MCF 10A (cell line): ENCODE results near the gene SNX14. TPM values are rescaled to one million over a fixed set of nuclear protein-coding genes. Genes with fewer than 3 reads are reported as not detected.

Source experiments
- BruUV-seq: library from RNA; stranded (reverse); fragments of 400-500 nt; replicated peaks from 2 replicates; lab custom pipeline; 2021; lab: Mats Ljungman, UMichigan
- CTCF ChIA-PET: fragments of 300-600 bp; sonication (Branson Sonifier 250); formaldehyde crosslinking; extraction: SDS; loops from one replicate; lab custom pipeline; 2021; ENCODE audit warnings: antibody characterized with exemption, inconsistent platforms; lab: Yijun Ruan, JAX
- POLR2A ChIA-PET: fragments of 300-600, 350-650 bp; sonication (Branson Sonifier 250); formaldehyde crosslinking; extraction: SDS; loops from one replicate; lab custom pipeline; 2020; ENCODE audit warnings: antibody characterized with exemption, inconsistent platforms; lab: Yijun Ruan, JAX
- DNase-seq: peaks from one replicate; pipeline ENCODE4 v3.0.0-alpha.2; 2018; ENCODE audit not compliant: unreplicated experiment
- H3K27ac Mint-ChIP-seq: one replicate; pipeline ENCODE4 v1.8.0; 2022; ENCODE audit warnings: mild to moderate bottlenecking, low read depth, mixed read lengths; ENCODE audit not compliant: unreplicated experiment
- H3K27me3 Mint-ChIP-seq: one replicate; pipeline ENCODE4 v1.8.0; 2022; ENCODE audit warnings: mixed read lengths; ENCODE audit not compliant: insufficient read depth, unreplicated experiment
- H3K36me3 Mint-ChIP-seq: one replicate; pipeline ENCODE4 v1.8.0; 2022; ENCODE audit warnings: mild to moderate bottlenecking, moderate library complexity, mixed read lengths; ENCODE audit not compliant: insufficient read depth, unreplicated experiment
- H3K4me1 Mint-ChIP-seq: one replicate; pipeline ENCODE4 v1.8.0; 2022; ENCODE audit warnings: mixed read lengths; ENCODE audit not compliant: insufficient read depth, unreplicated experiment
- H3K4me3 Mint-ChIP-seq: one replicate; pipeline ENCODE4 v1.8.0; 2022; ENCODE audit warnings: mild to moderate bottlenecking, moderate library complexity, mixed read lengths; ENCODE audit not compliant: unreplicated experiment
- H3K9me3 Mint-ChIP-seq: one replicate; pipeline ENCODE4 v1.8.0; 2022; ENCODE audit warnings: mixed read lengths; ENCODE audit not compliant: unreplicated experiment
- CTCF ChIP-seq: fragments of 200-600 bp; IDR thresholded peaks from one replicate; pipeline ENCODE4 v1.8.0; 2022; ENCODE audit warnings: antibody characterized with exemption, mild to moderate bottlenecking; ENCODE audit not compliant: unreplicated experiment
- intact Hi-C: fragments of 100-400 bp; cut with micrococcal nuclease; formaldehyde crosslinking; loops from 2 replicates; pipeline ENCODE4 v1.14.1; 2022
- total RNA-seq: library from RNA; stranded (reverse); gene quantifications from 2 replicates; pipeline ENCODE4 v1.2.3, GENCODE V29; 2022

SNX14 gene
- total RNA-seq, 1 experiment from 2014 or later = 71.6 TPM

GRCh38 chr6:85464260-85464644 is 129.4 kb downstream of the SNX14 start:
- DNase-seq = peak; percentile 94
- intact Hi-C loops = loop anchor here (1.0 kb wide), 3 partner anchors 12 to 103 kb away; no protein-coding TSS in a partner anchor
- Mint-ChIP-seq H3K27me3 (no peaks in the 10 kb centered on the region), H3K4me1 (peaks cover 63% of the 10 kb centered on the region), H3K9me3 (no peaks in the 10 kb centered on the region), H3K4me3 (peak overlapping the region; percentile 48), H3K27ac (peak overlapping the region; percentile 55), H3K36me3 (no peaks in the 10 kb centered on the region)
- TF ChIP-seq CTCF = no peak
- ChIA-PET POLR2A (interaction anchor here (0.7 to 7.8 kb wide), 13 partner anchors 9 to 476 kb away, joined by 3 to 107 read pairs (median 5); partner anchors contain the start of gene NT5E), CTCF (interaction anchor here (0.7 to 8.0 kb wide), 8 partner anchors 14 to 113 kb away, joined by 3 to 65 read pairs (median 4); no protein-coding TSS in a partner anchor)
- TSS peak; percentile 86 for BruUV-seq

- Mint-ChIP-seq H3K4me3 (peak overlapping the region; percentile 48), H3K36me3 (no peaks in the 10 kb centered on the region), H3K9me3 (no peaks in the 10 kb centered on the region), H3K27ac (peak overlapping the region; percentile 55), H3K27me3 (no peaks in the 10 kb centered on the region), H3K4me1 (peaks cover 68% of the 10 kb centered on the region)
- intact Hi-C loops = loop anchor here (1.0 kb wide), 3 partner anchors 11 to 102 kb away; no protein-coding TSS in a partner anchor
- POLR2A ChIA-PET = interaction anchor here (0.7 to 7.8 kb wide), 12 partner anchors 9 to 476 kb away, joined by 3 to 107 read pairs (median 5); partner anchors contain the start of gene NT5E
- no peak for DNase-seq
- TF ChIP-seq CTCF = no peak
- no TSS peak for BruUV-seq
- CTCF ChIA-PET = interaction anchor here (0.7 to 8.0 kb wide), 9 partner anchors 12 to 113 kb away, joined by 3 to 65 read pairs (median 6); no protein-coding TSS in a partner anchor
These were observed 129.9 kb downstream of the SNX14 start for GRCh38 chr6:85463621-85464259.

- POLR2A ChIA-PET = interaction anchor here (0.8 to 7.8 kb wide), 11 partner anchors 10 to 101 kb away, joined by 3 to 107 read pairs (median 5); partner anchors contain the start of gene NT5E
- BruUV-seq = no TSS peak
- peak overlapping the region; percentile 8 for H3K4me3 Mint-ChIP-seq
- no peaks in the 10 kb centered on the region for H3K36me3 Mint-ChIP-seq
- no peaks in the 10 kb centered on the region for H3K9me3 Mint-ChIP-seq
- intact Hi-C loops = no loop called here
- CTCF ChIA-PET = interaction anchor here (0.7 to 8.0 kb wide), 10 partner anchors 11 to 108 kb away, joined by 3 to 65 read pairs (median 6); no protein-coding TSS in a partner anchor
- H3K4me1 Mint-ChIP-seq = peaks cover 79% of the 10 kb centered on the region
- no peaks in the 10 kb centered on the region for H3K27me3 Mint-ChIP-seq
- H3K27ac Mint-ChIP-seq = peak overlapping the region; percentile 80
- TF ChIP-seq CTCF = no peak
- peak; percentile 45 for DNase-seq
These were observed 131.0 kb downstream of the SNX14 start for GRCh38 chr6:85462673-85463072.

GRCh38 chr6:85461798-85462170 is 131.9 kb downstream of the SNX14 start:
- peaks cover 85% of the 10 kb centered on the region for H3K4me1 Mint-ChIP-seq
- POLR2A ChIA-PET = interaction anchor here (0.5 to 7.8 kb wide), 5 partner anchors 11 to 1416 kb away, joined by 4 to 107 read pairs (median 19); partner anchors contain the start of gene NT5E
- H3K9me3 Mint-ChIP-seq = no peaks in the 10 kb centered on the region
- no peaks in the 10 kb centered on the region for H3K36me3 Mint-ChIP-seq
- no peaks in the 10 kb centered on the region for H3K27me3 Mint-ChIP-seq
- no TSS peak for BruUV-seq
- intact Hi-C loops = no loop called here
- no peak for DNase-seq
- no peak overlapping the region for H3K4me3 Mint-ChIP-seq
- TF ChIP-seq CTCF = no peak
- CTCF ChIA-PET = interaction anchor here (0.6 to 8.0 kb wide), 6 partner anchors 10 to 1233 kb away, joined by 4 to 65 read pairs (median 10); no protein-coding TSS in a partner anchor
- H3K27ac Mint-ChIP-seq = peak overlapping the region; percentile 80
